Germinal center (tissue), 1 donor: ENCODE data around the gene IL1RN.

Source experiments
- DNase-seq: peaks from one replicate; pipeline ENCODE4 v3.0.0; 2012; ENCODE audit warnings: mixed read lengths, low spot score

Gene IL1RN

GRCh38 chr2:113129519-113130078 lies 2.2 kb downstream of the IL1RN start:
- no peak for DNase-seq

GRCh38 chr2:113131352-113132185 lies 4.2 kb downstream of the IL1RN start:
- DNase-seq: no peak

- no peak for DNase-seq
Observed at GRCh38 chr2:113132414-113133021, 5.1 kb downstream of the IL1RN start.

- no peak for DNase-seq
Observed at GRCh38 chr2:113133704-113134598, 6.6 kb downstream of the IL1RN start.

- DNase-seq: no peak
Observed at GRCh38 chr2:113134717-113135116, 7.3 kb downstream of the IL1RN start.

GRCh38 chr2:113135317-113135716 lies 7.9 kb downstream of the IL1RN start:
- no peak for DNase-seq

GRCh38 chr2:113136828-113137775 lies 9.7 kb downstream of the IL1RN start:
- DNase-seq: no peak

- DNase-seq: no peak
Observed at GRCh38 chr2:113137827-113138226, 10.4 kb downstream of the IL1RN start.

- peak; percentile 74 for DNase-seq
Observed at GRCh38 chr2:113138428-113139322, 11.3 kb downstream of the IL1RN start.

GRCh38 chr2:113141451-113141850 lies 14.1 kb downstream of the IL1RN start:
- no peak for DNase-seq

GRCh38 chr2:113142290-113142689 lies 14.9 kb downstream of the IL1RN start:
- DNase-seq: no peak

- DNase-seq: no peak
Observed at GRCh38 chr2:113144259-113144658, 16.9 kb downstream of the IL1RN start.

GRCh38 chr2:113148606-113149552 lies 21.5 kb downstream of the IL1RN start:
- no peak for DNase-seq

- no peak for DNase-seq
Observed at GRCh38 chr2:113149553-113150257, 22.3 kb downstream of the IL1RN start.

- no peak for DNase-seq
Observed at GRCh38 chr2:113150258-113150601, 22.8 kb downstream of the IL1RN start.

- DNase-seq: no peak
Observed at GRCh38 chr2:113155331-113155730, 27.9 kb downstream of the IL1RN start.

- DNase-seq: no peak
Observed at GRCh38 chr2:113156278-113157117, 29.1 kb downstream of the IL1RN start.
